ENCODE data around the gene LRRK1. TPM values are rescaled to one million over a fixed set of nuclear protein-coding genes. Genes with fewer than 3 reads are reported as not detected.

Gene LRRK1
- total and polyA plus RNA-seq, 2 of the 4 experiments (the other 2 are of a cell fraction): 3.0 to 5.8 TPM

- no peak overlapping the region for H2BK15ac ChIP-seq (ENCODE audit: low read depth, low read length)
- H3K9me1 ChIP-seq (ENCODE audit: insufficient read depth, low read length): peaks cover 3% of the 10 kb centered on the region; the same call in 1 of the 2 replicates
- no peak overlapping the region for H3K4ac ChIP-seq (ENCODE audit: low read depth, low read length)
- no peak overlapping the region for H3K56ac ChIP-seq (ENCODE audit: extremely low read depth, insufficient read depth, low read length)
- no peak overlapping the region for H2BK20ac ChIP-seq (ENCODE audit: low read depth, low read length)
- H2BK5ac ChIP-seq (ENCODE audit: low read depth, low read length, poor library complexity, severe bottlenecking): no peak overlapping the region
- dilution Hi-C loops (cut with HindIII; ENCODE audit: low sequenced_read_pairs, unreplicated experiment) (no loop called here), intact Hi-C loops (cut with micrococcal nuclease) (loop anchor here (5.0 kb wide), 1 partner anchor 68 kb away; no protein-coding TSS in a partner anchor), in situ Hi-C loops (cut with MboI; ENCODE audit: low sequenced_read_pairs) (no loop called here)
- H3K18ac ChIP-seq (ENCODE audit: low read depth, low read length): no peak overlapping the region
- H3K36me3 ChIP-seq (ENCODE audit: control insufficient read depth, insufficient read depth, low read length): no peaks in the 10 kb centered on the region
- H2AK5ac ChIP-seq (ENCODE audit: low read depth, low read length): no peak overlapping the region
- ChIA-PET POLR2A (ENCODE audit: unreplicated experiment) (interaction anchor here (0.6 kb wide), 1 partner anchor 167 kb away, joined by 5 read pairs; the partner anchor contains the start of gene CHSY1), CTCF (no interaction called here)
- DNase-seq (no peak), ATAC-seq (ENCODE audit: low read depth) (no peak)
- no peak overlapping the region for H2AFZ ChIP-seq (replicated peaks; ENCODE audit: low read length, poor library complexity)
- H3K27me3 ChIP-seq (ENCODE audit: control insufficient read depth, insufficient read depth, low read length): no peaks in the 10 kb centered on the region
- H3K4me3 ChIP-seq (ENCODE audit: insufficient read depth, low read depth, low read length): no peak overlapping the region
- 0 out of 4 replicates have a peak, but pooled peaks cover 0 to 3% of the 10 kb centered on the region in 2 experiments for H3K79me1 ChIP-seq (ENCODE audit: low read depth in 1 of 2, low read length in 2 of 2)
- no peak overlapping the region for H4K8ac ChIP-seq (ENCODE audit: low read depth in 2 of 2, low read length in 2 of 2)
- H4K91ac ChIP-seq (ENCODE audit: insufficient read depth, low read depth, low read length): no peak overlapping the region
- H3K9ac ChIP-seq (ENCODE audit: low read depth, low read length): no peak overlapping the region
- no TSS peak for BruUV-seq (replicated peaks)
- no peaks in the 10 kb centered on the region for H4K20me1 ChIP-seq (ENCODE audit: insufficient read depth, low read length)
- no peak overlapping the region for H2AK9ac ChIP-seq (replicated peaks; ENCODE audit: low read depth, low read length, poor library complexity)
- no peak for TF ChIP-seq MXI1 (IDR thresholded peaks at IDR 0.05; ENCODE audit: borderline replicate concordance, low read depth, low read length)
- no peak overlapping the region for H4K5ac ChIP-seq (ENCODE audit: low read depth, low read length)
- WGBS, 2 experiments (ENCODE audit: extremely low coverage in 2 of 2, insufficient read length in 1 of 2): no CpG with 5 or more reads among the region's 10 CpGs
- no peak overlapping the region for H3K14ac ChIP-seq (replicated peaks; ENCODE audit: low read depth, low read length)
- no peak overlapping the region for H3K27ac ChIP-seq (ENCODE audit: insufficient read depth, low read length)
- H3K4me1 ChIP-seq (ENCODE audit: control insufficient read depth, insufficient read depth, low read length): peaks cover 5% of the 10 kb centered on the region; the same call in 1 of the 2 replicates
- H2BK120ac ChIP-seq (ENCODE audit: low read depth, low read length): no peak overlapping the region
- no peak overlapping the region for H3K4me2 ChIP-seq (ENCODE audit: low read depth, low read length)
- no peaks in the 10 kb centered on the region for H3K9me3 ChIP-seq (ENCODE audit: control insufficient read depth, insufficient read depth, low read length)
- no peak overlapping the region for H3K23ac ChIP-seq (ENCODE audit: low read depth, low read length)
These were observed 165.6 kb downstream of the LRRK1 start for GRCh38 chr15:101084801-101085200.
